DMS53 (cell line): ENCODE measurements around the gene RNF224.

ENCODE experiments used
- DNase-seq: peaks from one replicate; lab custom pipeline; 2025; lab: John Stamatoyannopoulos, UW

The RNF224 gene

GRCh38 chr9:137273611-137274320 is 46.5 kb downstream of the RNF224 start:
- DNase-seq: peak; percentile 93

GRCh38 chr9:137275203-137275587 is 47.9 kb downstream of the RNF224 start:
- no peak for DNase-seq

GRCh38 chr9:137275588-137276472 is 48.5 kb downstream of the RNF224 start:
- DNase-seq: no peak

- DNase-seq: no peak
Observed at GRCh38 chr9:137276473-137277328, 49.4 kb downstream of the RNF224 start.

- DNase-seq: no peak
Observed at GRCh38 chr9:137277329-137278041, 50.2 kb downstream of the RNF224 start, which contains the start of gene TOR4A. TOR4A (plus strand) TSS chr9:137277726; CDS start chr9:137278690, 964 bp downstream.

GRCh38 chr9:137278061-137278701 is 50.9 kb downstream of the RNF224 start:
- DNase-seq: no peak
